OCI-LY1 (cell line): ENCODE data around the gene TAF9.

Experiments
- EZH2 ChIP-seq: fragments of 200-600 bp; sonication (generic), shearing (Covaris generic); IDR thresholded peaks from 2 replicates; pipeline ENCODE4 v1.8.0; 2017; ENCODE audit warnings: borderline replicate concordance, mixed run types, mild to moderate bottlenecking, antibody characterized with exemption, low read length, moderate library complexity, mixed read lengths
- TF ChIP-seq, protein P1 (sequence below): fragments of 200-600 bp; sonication (generic), shearing (Covaris generic); IDR thresholded peaks from 2 replicates; pipeline ENCODE4 v1.5.1; 2017; ENCODE audit warnings: mild to moderate bottlenecking, antibody characterized with exemption, low read length, moderate library complexity, mixed read lengths

DNA sequence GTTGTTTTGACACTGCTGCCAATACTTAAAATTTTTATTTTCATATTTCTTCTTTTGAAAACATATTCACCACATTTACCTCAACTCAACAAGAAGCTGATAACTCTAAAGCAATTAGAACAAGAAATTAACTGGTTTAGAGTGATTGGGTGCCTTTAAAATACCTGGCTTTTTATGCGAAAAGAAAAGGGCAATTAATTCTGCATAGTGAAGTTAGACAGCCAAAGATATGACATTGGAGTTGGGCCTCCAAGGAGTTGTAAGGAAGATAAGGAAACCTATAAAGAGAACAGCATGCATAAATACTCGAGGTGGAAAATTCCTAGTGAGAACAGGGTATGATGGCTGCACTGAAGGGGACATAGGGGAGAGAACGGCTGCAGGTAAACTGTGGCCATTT is 9.6 kb downstream of the TAF9 start:
- TF ChIP-seq, protein P1, sequence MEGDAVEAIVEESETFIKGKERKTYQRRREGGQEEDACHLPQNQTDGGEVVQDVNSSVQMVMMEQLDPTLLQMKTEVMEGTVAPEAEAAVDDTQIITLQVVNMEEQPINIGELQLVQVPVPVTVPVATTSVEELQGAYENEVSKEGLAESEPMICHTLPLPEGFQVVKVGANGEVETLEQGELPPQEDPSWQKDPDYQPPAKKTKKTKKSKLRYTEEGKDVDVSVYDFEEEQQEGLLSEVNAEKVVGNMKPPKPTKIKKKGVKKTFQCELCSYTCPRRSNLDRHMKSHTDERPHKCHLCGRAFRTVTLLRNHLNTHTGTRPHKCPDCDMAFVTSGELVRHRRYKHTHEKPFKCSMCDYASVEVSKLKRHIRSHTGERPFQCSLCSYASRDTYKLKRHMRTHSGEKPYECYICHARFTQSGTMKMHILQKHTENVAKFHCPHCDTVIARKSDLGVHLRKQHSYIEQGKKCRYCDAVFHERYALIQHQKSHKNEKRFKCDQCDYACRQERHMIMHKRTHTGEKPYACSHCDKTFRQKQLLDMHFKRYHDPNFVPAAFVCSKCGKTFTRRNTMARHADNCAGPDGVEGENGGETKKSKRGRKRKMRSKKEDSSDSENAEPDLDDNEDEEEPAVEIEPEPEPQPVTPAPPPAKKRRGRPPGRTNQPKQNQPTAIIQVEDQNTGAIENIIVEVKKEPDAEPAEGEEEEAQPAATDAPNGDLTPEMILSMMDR, result no peak
- TF ChIP-seq EZH2, result no peak
